Panc1 (cell line): ENCODE results near the gene SCOC. TPM values are rescaled to one million over a fixed set of nuclear protein-coding genes. Genes with fewer than 3 reads are reported as not detected.
A peak's percentile ranks its signal among the peaks of the same experiment; 100 is the strongest.

Experiments used
- ATAC-seq: fragments of 200-7000 bp; cut with Tn5 transposase; 2 replicates; pipeline ENCODE4 v1.9.1; 2020; ENCODE audit warnings: mild to moderate bottlenecking, moderate library complexity
- BruUV-seq: library from RNA; stranded (reverse); fragments of 400-500 nt; replicated peaks from 2 replicates; lab custom pipeline; 2021; lab: Mats Ljungman, UMichigan
- CTCF ChIA-PET: fragments of 300-600 bp; sonication (Branson Sonifier 250); formaldehyde crosslinking; loops from one replicate; lab custom pipeline; 2022; ENCODE audit warnings: antibody characterized with exemption; lab: Charles Lee
- POLR2A ChIA-PET: fragments of 300-600 bp; sonication (Branson Sonifier 250); formaldehyde crosslinking; loops from one replicate; lab custom pipeline; 2022; ENCODE audit warnings: antibody characterized with exemption; lab: Charles Lee
- DNase-seq: peaks from one replicate; pipeline ENCODE4 v3.0.0-alpha.2; 2010; ENCODE audit warnings: low read depth, low spot score
- H3K27ac ChIP-seq: 2 replicates; pipeline ENCODE4 v1.5.1; 2011; ENCODE audit warnings: mild to moderate bottlenecking, low read length, inconsistent platforms
- H3K27me3 ChIP-seq: fragments of 200-500 bp; sonication (Bioruptor generic); 2 replicates; pipeline ENCODE4 v1.6.0; 2014; ENCODE audit warnings: low read length, inconsistent platforms; ENCODE audit not compliant: control insufficient read depth, insufficient read depth
- H3K36me3 ChIP-seq: fragments of 200-500 bp; sonication (Bioruptor generic); 2 replicates; pipeline ENCODE4 v1.5.1; 2014; ENCODE audit warnings: inconsistent platforms, mild to moderate bottlenecking, low read length, moderate library complexity; ENCODE audit not compliant: control insufficient read depth, insufficient read depth
- H3K4me1 ChIP-seq: 2 replicates; pipeline ENCODE4 v1.5.1; 2011; ENCODE audit warnings: inconsistent platforms, mild to moderate bottlenecking, low read length, moderate library complexity; ENCODE audit not compliant: control insufficient read depth, insufficient read depth
- H3K4me3 ChIP-seq, 2 experiments: 2 replicates each; pipeline ENCODE4 v1.5.1; 2011 to 2012; ENCODE audit warnings: low read depth in 2 of 2, low read length in 2 of 2, mild to moderate bottlenecking in 2 of 2, inconsistent platforms in 1 of 2, moderate library complexity in 1 of 2
- H3K9me3 ChIP-seq: fragments of 200-500 bp; sonication (Bioruptor generic); 2 replicates; pipeline ENCODE4 v1.5.1; 2014; ENCODE audit warnings: low read depth, mild to moderate bottlenecking, inconsistent platforms, low read length, moderate library complexity; ENCODE audit not compliant: control insufficient read depth, insufficient read depth
- POLR2AphosphoS5 ChIP-seq: IDR thresholded peaks from 2 replicates; pipeline ENCODE4 v1.6.1; 2012; ENCODE audit warnings: mild to moderate bottlenecking, low read depth, low read length, moderate library complexity
- SIN3A ChIP-seq: IDR thresholded peaks from 2 replicates; pipeline ENCODE4 v1.6.1; 2012; ENCODE audit warnings: low read depth, mild to moderate bottlenecking, low read length, moderate library complexity, borderline replicate concordance; ENCODE audit not compliant: insufficient read depth
- TCF7L2 ChIP-seq: IDR thresholded peaks from 2 replicates; pipeline ENCODE4 v1.6.1; 2011; ENCODE audit warnings: mild to moderate bottlenecking, low read depth, low read length, inconsistent platforms
- in situ Hi-C: cut with HindIII; loops from 2 replicates; pipeline ENCODE4 v1.10.0; 2016; ENCODE audit warnings: low sequenced_read_pairs, low pct_unique_long_range_greater_than_20kb
- intact Hi-C: fragments of 100-400 bp; cut with micrococcal nuclease; formaldehyde crosslinking; loops from one replicate; pipeline ENCODE4 v1.10.0; 2022; ENCODE audit not compliant: unreplicated experiment
- total RNA-seq: library from RNA; stranded (reverse); gene quantifications from one replicate; pipeline ENCODE4 v1.2.1, GENCODE V29; 2021; ENCODE audit not compliant: unreplicated experiment
- TF ChIP-seq, protein P1 (sequence below): fragments of 450-650 bp; IDR thresholded peaks from 2 replicates; pipeline ENCODE4 v1.5.1; 2017; ENCODE audit warnings: mild to moderate bottlenecking
- TF ChIP-seq, protein P2 (sequence below), 2 experiments: IDR thresholded peaks; 2 replicates each; pipeline ENCODE4 v1.6.1; 2011 to 2012; ENCODE audit warnings: low read depth in 2 of 2, control low read depth in 1 of 2, low read length in 1 of 2, mild to moderate bottlenecking in 1 of 2, moderate library complexity in 1 of 2; ENCODE audit not compliant: insufficient read depth in 1 of 2

SCOC gene
- total RNA-seq, 1 experiment from 2014 or later = 30.2 TPM

DNA sequence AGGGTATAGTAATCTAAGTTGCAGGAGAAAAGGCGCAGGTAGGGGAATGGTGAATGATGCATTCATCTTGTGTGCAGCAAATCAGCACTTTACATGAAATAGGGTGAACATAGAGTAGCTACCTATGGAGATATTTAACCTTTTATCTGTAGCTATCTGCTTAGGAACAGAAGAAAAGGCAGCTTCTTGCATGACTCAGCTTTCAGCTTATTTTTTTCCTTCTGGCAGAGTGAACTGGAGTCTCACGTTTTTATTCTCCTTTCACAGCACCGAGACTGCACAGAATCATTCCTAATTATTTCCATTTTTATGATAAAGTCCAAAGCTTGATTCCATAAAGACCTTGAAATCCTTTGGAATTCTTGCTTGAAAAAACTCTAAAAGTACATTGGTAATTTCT lies 4.8 kb upstream of the SCOC start:
- TF ChIP-seq, protein P1, sequence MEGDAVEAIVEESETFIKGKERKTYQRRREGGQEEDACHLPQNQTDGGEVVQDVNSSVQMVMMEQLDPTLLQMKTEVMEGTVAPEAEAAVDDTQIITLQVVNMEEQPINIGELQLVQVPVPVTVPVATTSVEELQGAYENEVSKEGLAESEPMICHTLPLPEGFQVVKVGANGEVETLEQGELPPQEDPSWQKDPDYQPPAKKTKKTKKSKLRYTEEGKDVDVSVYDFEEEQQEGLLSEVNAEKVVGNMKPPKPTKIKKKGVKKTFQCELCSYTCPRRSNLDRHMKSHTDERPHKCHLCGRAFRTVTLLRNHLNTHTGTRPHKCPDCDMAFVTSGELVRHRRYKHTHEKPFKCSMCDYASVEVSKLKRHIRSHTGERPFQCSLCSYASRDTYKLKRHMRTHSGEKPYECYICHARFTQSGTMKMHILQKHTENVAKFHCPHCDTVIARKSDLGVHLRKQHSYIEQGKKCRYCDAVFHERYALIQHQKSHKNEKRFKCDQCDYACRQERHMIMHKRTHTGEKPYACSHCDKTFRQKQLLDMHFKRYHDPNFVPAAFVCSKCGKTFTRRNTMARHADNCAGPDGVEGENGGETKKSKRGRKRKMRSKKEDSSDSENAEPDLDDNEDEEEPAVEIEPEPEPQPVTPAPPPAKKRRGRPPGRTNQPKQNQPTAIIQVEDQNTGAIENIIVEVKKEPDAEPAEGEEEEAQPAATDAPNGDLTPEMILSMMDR = no peak
- TF ChIP-seq POLR2AphosphoS5 = no peak
- TF ChIP-seq SIN3A = no peak
- TF ChIP-seq TCF7L2 = no peak
- TF ChIP-seq, protein P2, sequence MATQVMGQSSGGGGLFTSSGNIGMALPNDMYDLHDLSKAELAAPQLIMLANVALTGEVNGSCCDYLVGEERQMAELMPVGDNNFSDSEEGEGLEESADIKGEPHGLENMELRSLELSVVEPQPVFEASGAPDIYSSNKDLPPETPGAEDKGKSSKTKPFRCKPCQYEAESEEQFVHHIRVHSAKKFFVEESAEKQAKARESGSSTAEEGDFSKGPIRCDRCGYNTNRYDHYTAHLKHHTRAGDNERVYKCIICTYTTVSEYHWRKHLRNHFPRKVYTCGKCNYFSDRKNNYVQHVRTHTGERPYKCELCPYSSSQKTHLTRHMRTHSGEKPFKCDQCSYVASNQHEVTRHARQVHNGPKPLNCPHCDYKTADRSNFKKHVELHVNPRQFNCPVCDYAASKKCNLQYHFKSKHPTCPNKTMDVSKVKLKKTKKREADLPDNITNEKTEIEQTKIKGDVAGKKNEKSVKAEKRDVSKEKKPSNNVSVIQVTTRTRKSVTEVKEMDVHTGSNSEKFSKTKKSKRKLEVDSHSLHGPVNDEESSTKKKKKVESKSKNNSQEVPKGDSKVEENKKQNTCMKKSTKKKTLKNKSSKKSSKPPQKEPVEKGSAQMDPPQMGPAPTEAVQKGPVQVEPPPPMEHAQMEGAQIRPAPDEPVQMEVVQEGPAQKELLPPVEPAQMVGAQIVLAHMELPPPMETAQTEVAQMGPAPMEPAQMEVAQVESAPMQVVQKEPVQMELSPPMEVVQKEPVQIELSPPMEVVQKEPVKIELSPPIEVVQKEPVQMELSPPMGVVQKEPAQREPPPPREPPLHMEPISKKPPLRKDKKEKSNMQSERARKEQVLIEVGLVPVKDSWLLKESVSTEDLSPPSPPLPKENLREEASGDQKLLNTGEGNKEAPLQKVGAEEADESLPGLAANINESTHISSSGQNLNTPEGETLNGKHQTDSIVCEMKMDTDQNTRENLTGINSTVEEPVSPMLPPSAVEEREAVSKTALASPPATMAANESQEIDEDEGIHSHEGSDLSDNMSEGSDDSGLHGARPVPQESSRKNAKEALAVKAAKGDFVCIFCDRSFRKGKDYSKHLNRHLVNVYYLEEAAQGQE (IDR thresholded peaks at IDR 0.05; ENCODE audit: insufficient read depth in 1 of 2, low read depth in 2 of 2, low read length in 1 of 2) = no peak
- DNase-seq = no peak
- H3K9me3 ChIP-seq = no peaks in the 10 kb centered on the region
- intact Hi-C loops = no loop called here
- ChIA-PET POLR2A (no interaction called here), CTCF (interaction anchor here (0.6 kb wide), 1 partner anchor 9 kb away, joined by 3 read pairs; no protein-coding TSS in a partner anchor)
- no peaks in the 10 kb centered on the region; the same call in 1 of the 2 replicates for H3K36me3 ChIP-seq
- H3K27ac ChIP-seq = no peak overlapping the region
- in situ Hi-C loops = no loop called here
- H3K27me3 ChIP-seq = no peaks in the 10 kb centered on the region
- 0 out of 2 replicates have a peak, but pooled peaks cover 3% of the 10 kb centered on the region for H3K4me1 ChIP-seq
- H3K4me3 ChIP-seq = no peak overlapping the region
- no peak for ATAC-seq
- no TSS peak for BruUV-seq

DNA sequence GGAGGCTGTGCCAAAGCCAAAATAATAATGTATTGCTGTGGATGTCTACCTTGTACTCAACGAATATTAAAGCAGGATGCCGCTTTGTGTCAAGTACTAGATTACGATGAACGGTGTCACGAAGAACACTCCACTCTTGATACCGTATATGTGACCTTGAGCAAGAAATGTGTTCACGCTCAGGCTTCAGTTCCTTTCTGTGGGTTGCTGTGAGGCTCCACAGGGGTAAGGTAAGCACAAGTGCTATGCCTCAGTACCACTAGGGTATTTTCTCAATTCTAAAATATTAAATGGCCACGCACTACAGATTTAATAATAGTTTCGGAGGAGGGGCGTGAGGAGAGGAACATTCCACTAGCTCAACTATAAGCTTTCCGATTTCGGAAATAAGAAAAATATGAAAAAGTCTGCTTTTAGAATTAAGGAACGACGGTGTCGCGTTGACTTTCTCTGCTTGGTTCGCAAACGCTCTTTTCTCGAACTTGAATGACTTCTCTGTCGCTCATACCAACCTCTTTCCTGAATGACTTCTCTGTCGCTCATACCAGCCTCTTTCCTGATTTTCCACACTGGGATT lies 607 bp upstream of the SCOC start:
- H3K36me3 ChIP-seq = peaks cover 7% of the 10 kb centered on the region; the same call in 1 of the 2 replicates
- TF ChIP-seq, protein P1 = no peak
- no peak for TF ChIP-seq POLR2AphosphoS5
- no peak for TF ChIP-seq TCF7L2
- TF ChIP-seq, protein P2 (IDR thresholded peaks at IDR 0.05; ENCODE audit: insufficient read depth in 1 of 2, low read depth in 2 of 2, low read length in 1 of 2) = no peak
- no peak for TF ChIP-seq SIN3A
- H3K27me3 ChIP-seq = no peaks in the 10 kb centered on the region
- BruUV-seq = TSS peak; percentile 93
- ATAC-seq = peak; percentile 57
- H3K9me3 ChIP-seq = no peaks in the 10 kb centered on the region
- peak overlapping the region; percentile 88 for H3K27ac ChIP-seq
- no peak for DNase-seq
- ChIA-PET POLR2A (no interaction called here), CTCF (interaction anchor here (0.7 to 1.5 kb wide), 3 partner anchors 11 to 237 kb away, joined by 3 to 4 read pairs (median 3); no protein-coding TSS in a partner anchor)
- peak overlapping the region; percentile 92 to 93 for H3K4me3 ChIP-seq
- peaks cover 13% of the 10 kb centered on the region for H3K4me1 ChIP-seq
- in situ Hi-C loops = no loop called here
- intact Hi-C loops = no loop called here
